Measurements from ENCODE around the gene AUTS2. TPM values are rescaled to one million over a fixed set of nuclear protein-coding genes. Genes with fewer than 3 reads are reported as not detected.

AUTS2 gene
- total and polyA plus RNA-seq, 2 of the 8 experiments (the other 6 are each of a cell fraction or from before 2014, with no cell fraction given) = 25.9 to 101 TPM

GRCh38 chr7:70263471-70264255 lies 665.4 kb downstream of the AUTS2 start:
- Histone ChIP-seq H3K9me3 (ENCODE audit: insufficient read depth in 2 of 2, low read depth in 1 of 2, low read length in 1 of 2) (no peaks in the 10 kb centered on the region), H4K8ac (ENCODE audit: extremely low read depth, insufficient read depth, low read length) (no peak overlapping the region), H3K36me3 (ENCODE audit: control insufficient read depth in 2 of 4, insufficient read depth in 4 of 4, low read length in 3 of 4) (no peaks in the 10 kb centered on the region), H4K20me1 (replicated peaks in 1 of 2; ENCODE audit: control insufficient read depth in 1 of 2, insufficient read depth in 2 of 2, low read length in 2 of 2) (no peaks in the 10 kb centered on the region), H3K4me1 (replicated peaks in 1 of 4; ENCODE audit: control insufficient read depth in 3 of 4, insufficient read depth in 4 of 4, low read length in 3 of 4) (peaks cover 0 to 3% (median 0%) of the 10 kb centered on the region in 4 experiments; a peak in 3 of 7 replicates), H3K56ac (replicated peaks; ENCODE audit: insufficient read length, low read depth, low read length) (no peak overlapping the region), H2BK15ac (ENCODE audit: low read length) (no peak overlapping the region), H3K4me2 (ENCODE audit: insufficient read depth in 1 of 2, low read depth in 2 of 2, low read length in 2 of 2) (no peak overlapping the region), H2BK5ac (ENCODE audit: low read depth, low read length) (no peak overlapping the region), H2BK12ac (ENCODE audit: low read depth, low read length) (no peak overlapping the region), H2AFZ (ENCODE audit: low read length) (no peak overlapping the region), H4K91ac (replicated peaks; ENCODE audit: insufficient read length, low read length) (no peak overlapping the region), H3K79me2 (ENCODE audit: control insufficient read depth in 1 of 2, insufficient read depth in 2 of 2, low read length in 2 of 2) (no peaks in the 10 kb centered on the region), H3K14ac (ENCODE audit: insufficient read length) (no peak overlapping the region), H3K4ac (replicated peaks; ENCODE audit: insufficient read length, low read depth, low read length) (no peak overlapping the region), H3K27ac (ENCODE audit: low read depth, low read length) (no peak overlapping the region), H2AK5ac (ENCODE audit: low read depth, low read length) (no peak overlapping the region), H3K4me3 (ENCODE audit: extremely low read depth in 1 of 4, insufficient read depth in 2 of 4, low read depth in 3 of 4, low read length in 4 of 4) (no peak overlapping the region), H3K23me2 (ENCODE audit: low read depth, low read length) (no peaks in the 10 kb centered on the region), H3K18ac (ENCODE audit: extremely low read depth, low read length) (no peak overlapping the region), H2BK20ac (ENCODE audit: low read length) (no peak overlapping the region), H3K9ac (replicated peaks in 1 of 4; ENCODE audit: extremely low read depth in 1 of 4, low read depth in 3 of 4, low read length in 3 of 4) (no peak overlapping the region), H2BK120ac (replicated peaks; ENCODE audit: low read depth, low read length) (no peak overlapping the region), H3K23ac (ENCODE audit: insufficient read length) (no peak overlapping the region), H3K79me1 (ENCODE audit: low read depth, low read length) (no peaks in the 10 kb centered on the region), H3K27me3 (replicated peaks in 1 of 4; ENCODE audit: control insufficient read depth in 3 of 4, extremely low read depth in 1 of 4, insufficient read depth in 3 of 4, low read length in 3 of 4) (no peaks in the 10 kb centered on the region), H4K5ac (ENCODE audit: insufficient read length, low read depth, low read length) (no peak overlapping the region)
- ChIA-PET POLR2A (ENCODE audit: partially characterized antibody) (no interaction called here), CTCF (ENCODE audit: partially characterized antibody) (no interaction called here)
- no peak for FAIRE-seq
- no peak for DNase-seq (ENCODE audit: low read depth in 1 of 2, low spot score in 2 of 2)
- WGBS, 2 experiments (ENCODE audit: extremely low coverage in 1 of 2, insufficient coverage in 1 of 2, insufficient read length in 1 of 2, insufficient replicate concordance in 2 of 2, low coverage in 1 of 2, low lambda C conversion rate in 2 of 2, missing lambda C conversion rate in 1 of 2) = 83% methylated on average over 7 of the region's 7 CpGs; no CpG with 5 or more reads in 1 of the 2 experiments
- TF ChIP-seq KDM4A (IDR thresholded peaks at IDR 0.05; ENCODE audit: low read depth, low read length, severe bottlenecking) = no peak
- no peak for TF ChIP-seq CBX8 (IDR thresholded peaks at IDR 0.05; ENCODE audit: borderline replicate concordance, low read depth, low read length)
- no peak for TF ChIP-seq BACH1 (IDR thresholded peaks at IDR 0.05; ENCODE audit: low read length)
- TF ChIP-seq FOSL1 (IDR thresholded peaks at IDR 0.05; ENCODE audit: insufficient read depth, low read depth, low read length) = no peak
- TF ChIP-seq SIX5 (IDR thresholded peaks at IDR 0.05; ENCODE audit: low read depth, low read length) = no peak
- no peak for TF ChIP-seq TCF12 (IDR thresholded peaks at IDR 0.05; ENCODE audit: low read depth, low read length)
- TF ChIP-seq EZH2 (IDR thresholded peaks at IDR 0.05; ENCODE audit: low read depth, low read length, severe bottlenecking) = no peak
- no peak for TF ChIP-seq RAD21 (IDR thresholded peaks at IDR 0.05 in 1 of 2, conservative IDR thresholded peaks at IDR 0.05 in 1 of 2; ENCODE audit: low read depth in 2 of 2, low read length in 2 of 2)
- TF ChIP-seq CEBPB (IDR thresholded peaks at IDR 0.05; ENCODE audit: low read depth, low read length) = no peak
- no peak for TF ChIP-seq SIRT6 (IDR thresholded peaks at IDR 0.05; ENCODE audit: low read length)
- TF ChIP-seq POLR2AphosphoS5 (IDR thresholded peaks at IDR 0.05; ENCODE audit: low read depth, low read length) = no peak
- TF ChIP-seq, protein P1, sequence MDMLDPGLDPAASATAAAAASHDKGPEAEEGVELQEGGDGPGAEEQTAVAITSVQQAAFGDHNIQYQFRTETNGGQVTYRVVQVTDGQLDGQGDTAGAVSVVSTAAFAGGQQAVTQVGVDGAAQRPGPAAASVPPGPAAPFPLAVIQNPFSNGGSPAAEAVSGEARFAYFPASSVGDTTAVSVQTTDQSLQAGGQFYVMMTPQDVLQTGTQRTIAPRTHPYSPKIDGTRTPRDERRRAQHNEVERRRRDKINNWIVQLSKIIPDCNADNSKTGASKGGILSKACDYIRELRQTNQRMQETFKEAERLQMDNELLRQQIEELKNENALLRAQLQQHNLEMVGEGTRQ (IDR thresholded peaks at IDR 0.05; ENCODE audit: low read length) = no peak
